Transverse colon (tissue), 4 donors: ENCODE measurements around the gene BAZ2B. TPM values are rescaled to one million over a fixed set of nuclear protein-coding genes. Genes with fewer than 3 reads are reported as not detected.

ENCODE experiments used
- DNase-seq: peaks from one replicate; pipeline ENCODE4 v3.0.0-alpha.2; 2019
- H3K27ac ChIP-seq, 4 donors: fragments of 200-600 bp; sonication (generic); 2 replicates each; pipeline ENCODE4 v1.5.1; 2016 to 2018; ENCODE audit warnings: inconsistent platforms in 4 of 4
- H3K27me3 ChIP-seq: fragments of 200-600 bp; sonication (generic); 2 replicates; pipeline ENCODE4 v1.5.1; 2017; ENCODE audit warnings: inconsistent platforms
- H3K36me3 ChIP-seq, 4 donors: fragments of 200-600 bp; sonication (generic); 2 replicates each; pipeline ENCODE4 v1.5.1; 2017 to 2019; ENCODE audit warnings: inconsistent platforms in 4 of 4
- H3K4me1 ChIP-seq, 4 donors: fragments of 200-600 bp; sonication (generic); 2 replicates each; pipeline ENCODE4 v1.5.1; 2017 to 2020; ENCODE audit warnings: inconsistent platforms in 4 of 4
- H3K4me3 ChIP-seq, 4 donors: fragments of 200-600 bp; sonication (generic); 1 replicate in 1 of 4; 2 replicates in 3 of 4; pipeline versions ENCODE4 v1.5.1 to v1.6.1; 2017 to 2019; ENCODE audit warnings: inconsistent platforms in 4 of 4
- H3K9me3 ChIP-seq, 2 donors: fragments of 200-600 bp; sonication (generic); 2 replicates each; pipeline ENCODE4 v1.5.1; 2017 to 2019; ENCODE audit warnings: inconsistent platforms in 2 of 2
- EP300 ChIP-seq: sonication (generic); formaldehyde crosslinking; IDR thresholded peaks from one replicate; pipeline ENCODE4 v1.6.1; 2017; ENCODE audit warnings: antibody characterized with exemption, low read depth
- POLR2A ChIP-seq: fragments of 450-650 bp; IDR thresholded peaks from one replicate; pipeline ENCODE4 v1.6.1; 2016; ENCODE audit warnings: antibody characterized with exemption, mild to moderate bottlenecking, moderate library complexity
- POLR2AphosphoS5 ChIP-seq, 3 donors: sonication (generic); formaldehyde crosslinking; IDR thresholded peaks; one replicate each; pipeline ENCODE4 v1.6.1; 2016; ENCODE audit warnings: antibody characterized with exemption in 3 of 3
- WGBS, 2 donors: methylation state at CpG; one replicate each; pipeline ENCODE4 v1.1.5; 2018; ENCODE audit warnings: low coverage in 1 of 2; 5-methylcytosine and 5-hydroxymethylcytosine counted together
- in situ Hi-C, 4 donors: fragments of 200-750 bp; cut with MboI; loops; one replicate each; pipeline versions ENCODE4 v1.15.0 to v1.15.1; 2017; ENCODE audit warnings: low sequenced_read_pairs in 3 of 4, low pct_ligation_motif_present in 1 of 4, low pct_unique_long_range_greater_than_20kb in 1 of 4
- intact Hi-C: fragments of 100-400 bp; cut with DNase I; formaldehyde crosslinking; loops from one replicate; pipeline ENCODE4 v1.15.1; 2023; ENCODE audit warnings: low total_unique reads
- total RNA-seq, 4 donors: library from RNA; depleted of rRNA; stranded (reverse); fragments of >200 nt; gene quantifications; one replicate each; pipeline ENCODE4 v1.1.0, GENCODE V29; 2016
- TF ChIP-seq, protein P1 (sequence below), 5 experiments: fragments of 200-600 bp in 3 of 5; fragments of 450-650 bp in 2 of 5; sonication (generic) in 3 of 5; IDR thresholded peaks; 1 replicate in 2 of 5; 2 replicates in 3 of 5; pipeline ENCODE4 v1.5.1; 2016 to 2017; ENCODE audit warnings: antibody characterized with exemption in 5 of 5, inconsistent platforms in 3 of 5, mild to moderate bottlenecking in 2 of 5, moderate library complexity in 1 of 5

BAZ2B gene
- total RNA-seq, 4 donors from 2014 or later: 42.3 to 104 (median 81.3) TPM

GRCh38 chr2:159439421-159439820 lies 176.9 kb downstream of the BAZ2B start:
- Histone ChIP-seq H3K4me3 (no peak overlapping the region), H3K36me3 (peaks cover 0 to 46% (median 10%) of the 10 kb centered on the region in 4 donors), H3K9me3 (no peaks in the 10 kb centered on the region), H3K27me3 (no peaks in the 10 kb centered on the region), H3K27ac (no peak overlapping the region), H3K4me1 (no peaks in the 10 kb centered on the region)
- TF ChIP-seq, protein P1, sequence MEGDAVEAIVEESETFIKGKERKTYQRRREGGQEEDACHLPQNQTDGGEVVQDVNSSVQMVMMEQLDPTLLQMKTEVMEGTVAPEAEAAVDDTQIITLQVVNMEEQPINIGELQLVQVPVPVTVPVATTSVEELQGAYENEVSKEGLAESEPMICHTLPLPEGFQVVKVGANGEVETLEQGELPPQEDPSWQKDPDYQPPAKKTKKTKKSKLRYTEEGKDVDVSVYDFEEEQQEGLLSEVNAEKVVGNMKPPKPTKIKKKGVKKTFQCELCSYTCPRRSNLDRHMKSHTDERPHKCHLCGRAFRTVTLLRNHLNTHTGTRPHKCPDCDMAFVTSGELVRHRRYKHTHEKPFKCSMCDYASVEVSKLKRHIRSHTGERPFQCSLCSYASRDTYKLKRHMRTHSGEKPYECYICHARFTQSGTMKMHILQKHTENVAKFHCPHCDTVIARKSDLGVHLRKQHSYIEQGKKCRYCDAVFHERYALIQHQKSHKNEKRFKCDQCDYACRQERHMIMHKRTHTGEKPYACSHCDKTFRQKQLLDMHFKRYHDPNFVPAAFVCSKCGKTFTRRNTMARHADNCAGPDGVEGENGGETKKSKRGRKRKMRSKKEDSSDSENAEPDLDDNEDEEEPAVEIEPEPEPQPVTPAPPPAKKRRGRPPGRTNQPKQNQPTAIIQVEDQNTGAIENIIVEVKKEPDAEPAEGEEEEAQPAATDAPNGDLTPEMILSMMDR (IDR thresholded peaks at IDR 0.05): no peak
- no peak for TF ChIP-seq POLR2AphosphoS5 (IDR thresholded peaks at IDR 0.05)
- no peak for TF ChIP-seq EP300
- no peak for TF ChIP-seq POLR2A
- intact Hi-C loops: no loop called here
- no peak for DNase-seq
- in situ Hi-C loops: no loop called here

GRCh38 chr2:159438720-159439353 lies 177.5 kb downstream of the BAZ2B start:
- H3K27me3 ChIP-seq: no peaks in the 10 kb centered on the region
- in situ Hi-C loops: no loop called here

GRCh38 chr2:159438284-159438683 lies 178.1 kb downstream of the BAZ2B start:
- H3K4me1 ChIP-seq: no peaks in the 10 kb centered on the region
- WGBS, 2 donors: 87 to 98% methylated on average over 3 of the region's 3 CpGs
- no peak overlapping the region for H3K4me3 ChIP-seq
- no peak overlapping the region for H3K27ac ChIP-seq
- H3K9me3 ChIP-seq: no peaks in the 10 kb centered on the region
- TF ChIP-seq POLR2A (no peak), EP300 (no peak), POLR2AphosphoS5 (IDR thresholded peaks at IDR 0.05) (no peak)
- TF ChIP-seq, protein P1 (IDR thresholded peaks at IDR 0.05): no peak
- intact Hi-C loops: no loop called here
- H3K36me3 ChIP-seq: peaks cover 0 to 35% (median 6%) of the 10 kb centered on the region in 4 donors
- no peak for DNase-seq
- no peaks in the 10 kb centered on the region for H3K27me3 ChIP-seq
- in situ Hi-C loops: no loop called here

More at GRCh38 chr2:159438720-159439353, 177.5 kb downstream of the BAZ2B start:
- no peak for DNase-seq
- no peak for TF ChIP-seq EP300
- no peak for TF ChIP-seq POLR2A
- TF ChIP-seq, protein P1 (IDR thresholded peaks at IDR 0.05): no peak
- TF ChIP-seq POLR2AphosphoS5 (IDR thresholded peaks at IDR 0.05): no peak
- intact Hi-C loops: no loop called here
- Histone ChIP-seq H3K36me3 (peaks cover 0 to 40% (median 7%) of the 10 kb centered on the region in 4 donors), H3K4me3 (no peak overlapping the region), H3K9me3 (no peaks in the 10 kb centered on the region), H3K4me1 (no peaks in the 10 kb centered on the region), H3K27ac (no peak overlapping the region)
- WGBS, 2 donors: 87 to 91% methylated on average over 5 of the region's 5 CpGs

DNA sequence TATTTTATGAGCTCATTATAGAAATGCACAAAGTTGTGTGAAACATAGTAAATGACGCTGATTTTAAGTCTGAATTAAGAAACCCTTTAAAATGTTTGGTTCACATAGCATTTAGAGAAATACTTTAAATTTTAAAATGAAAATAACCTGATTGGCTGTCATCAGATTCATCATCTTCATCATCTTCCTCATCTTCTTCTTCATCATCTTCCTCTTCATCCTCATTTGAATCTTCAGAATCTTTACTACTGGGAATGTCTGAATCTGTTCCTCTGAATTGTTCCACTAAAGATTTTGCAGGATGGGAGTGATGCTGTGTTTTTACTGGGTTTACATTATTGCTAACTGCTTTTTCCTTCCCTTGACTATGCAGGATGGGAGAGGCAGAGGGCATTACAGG lies 183.7 kb downstream of the BAZ2B start:
- no peaks in the 10 kb centered on the region for H3K27me3 ChIP-seq
- H3K9me3 ChIP-seq: no peaks in the 10 kb centered on the region
- 94 to 100% methylated on average over 1 of the region's 1 CpG for WGBS, 2 donors
- no peak for DNase-seq
- H3K36me3 ChIP-seq: peaks cover 0 to 45% (median 16%) of the 10 kb centered on the region in 4 donors
- no peak for TF ChIP-seq EP300
- TF ChIP-seq, protein P1 (IDR thresholded peaks at IDR 0.05): no peak
- no peak for TF ChIP-seq POLR2A
- TF ChIP-seq POLR2AphosphoS5 (IDR thresholded peaks at IDR 0.05): no peak
- H3K4me3 ChIP-seq: no peak overlapping the region
- H3K27ac ChIP-seq: no peak overlapping the region
- H3K4me1 ChIP-seq: no peaks in the 10 kb centered on the region
- in situ Hi-C loops: no loop called here
- intact Hi-C loops: no loop called here
